Daoy (cell line): Measurements from ENCODE around the gene ARGLU1. TPM values are rescaled to one million over a fixed set of nuclear protein-coding genes. Genes with fewer than 3 reads are reported as not detected.
A peak's percentile ranks its signal among the peaks of the same experiment; 100 is the strongest.
"Not testable (repeated sequence)": the region's sequence is repeated elsewhere in the genome, so short reads cannot be mapped to it uniquely, and the experiment has no call there.

Source experiments
- DNase-seq: peaks from one replicate; pipeline ENCODE4 v3.0.0-alpha.2; 2015; ENCODE audit warnings: low read depth
- total RNA-seq: library from RNA; depleted of rRNA; stranded (reverse); fragments of >200 nt; shearing (Covaris generic); gene quantifications from 2 replicates; pipeline ENCODE4 v1.2.3, GENCODE V29; 2014; rRNA removed

The ARGLU1 gene, protein sequence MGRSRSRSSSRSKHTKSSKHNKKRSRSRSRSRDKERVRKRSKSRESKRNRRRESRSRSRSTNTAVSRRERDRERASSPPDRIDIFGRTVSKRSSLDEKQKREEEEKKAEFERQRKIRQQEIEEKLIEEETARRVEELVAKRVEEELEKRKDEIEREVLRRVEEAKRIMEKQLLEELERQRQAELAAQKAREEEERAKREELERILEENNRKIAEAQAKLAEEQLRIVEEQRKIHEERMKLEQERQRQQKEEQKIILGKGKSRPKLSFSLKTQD
- 24.8 and 27.7 TPM in 2 replicates for total RNA-seq

DNA sequence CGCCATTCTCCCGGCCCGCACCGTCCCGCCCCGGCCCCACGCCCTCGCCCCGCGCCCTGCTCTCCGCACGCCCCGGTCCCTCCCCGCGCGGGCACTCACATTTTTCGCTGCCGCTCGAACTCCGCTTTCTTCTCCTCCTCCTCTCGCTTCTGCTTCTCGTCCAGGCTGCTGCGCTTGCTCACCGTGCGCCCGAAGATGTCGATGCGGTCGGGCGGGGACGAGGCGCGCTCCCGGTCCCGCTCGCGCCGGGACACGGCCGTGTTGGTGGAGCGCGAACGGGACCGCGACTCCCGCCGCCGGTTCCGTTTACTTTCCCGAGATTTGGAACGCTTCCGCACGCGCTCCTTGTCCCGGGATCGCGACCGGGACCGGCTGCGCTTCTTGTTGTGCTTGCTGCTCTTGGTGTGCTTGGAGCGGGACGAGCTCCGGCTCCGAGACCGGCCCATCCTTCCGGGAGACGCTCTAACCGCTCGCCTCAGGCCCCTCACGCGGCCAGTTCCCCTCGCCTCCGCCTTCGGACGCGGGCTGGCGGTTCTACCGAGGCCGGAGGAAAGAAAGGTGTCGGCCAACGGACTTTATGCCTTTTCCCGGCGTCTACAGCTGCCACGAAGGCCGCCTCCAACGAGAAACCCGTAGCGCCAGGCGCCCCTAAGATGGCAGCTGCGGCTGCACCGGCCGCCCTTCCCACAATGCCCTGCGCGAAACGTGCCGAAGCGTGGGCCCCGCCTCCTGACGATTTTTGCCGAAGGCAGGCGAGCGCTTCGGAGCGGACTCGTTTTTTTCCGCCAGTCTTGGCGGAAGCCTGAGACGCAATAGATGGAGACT, at the start of gene ARGLU1:
ARGLU1 (minus strand) TSS at position 664 of the 825 bp plus-strand sequence; CDS start at position 446, 218 bp downstream.
- DNase-seq, result peak; percentile 90

DNA sequence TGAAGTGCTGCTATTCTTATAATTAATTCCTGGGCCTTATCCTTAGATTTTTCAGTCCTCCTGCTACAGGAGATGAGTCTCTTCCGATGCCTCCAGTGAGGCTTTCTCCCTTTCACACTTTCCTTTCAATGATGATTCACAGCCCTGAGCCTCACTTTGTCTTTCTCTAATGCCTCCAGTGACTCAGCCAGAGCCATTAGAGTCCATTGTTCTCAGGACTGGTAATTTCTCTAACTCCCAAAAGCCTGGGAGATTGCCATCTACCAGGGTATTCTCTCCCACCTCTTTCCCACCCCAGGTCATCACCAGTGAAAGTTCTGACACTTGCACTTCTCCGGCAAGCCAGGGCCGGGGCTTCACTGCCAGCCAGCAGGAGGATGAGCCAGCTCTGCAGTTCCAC, 49.6 kb upstream of the ARGLU1 start:
- DNase-seq, result peak; percentile 69

DNA sequence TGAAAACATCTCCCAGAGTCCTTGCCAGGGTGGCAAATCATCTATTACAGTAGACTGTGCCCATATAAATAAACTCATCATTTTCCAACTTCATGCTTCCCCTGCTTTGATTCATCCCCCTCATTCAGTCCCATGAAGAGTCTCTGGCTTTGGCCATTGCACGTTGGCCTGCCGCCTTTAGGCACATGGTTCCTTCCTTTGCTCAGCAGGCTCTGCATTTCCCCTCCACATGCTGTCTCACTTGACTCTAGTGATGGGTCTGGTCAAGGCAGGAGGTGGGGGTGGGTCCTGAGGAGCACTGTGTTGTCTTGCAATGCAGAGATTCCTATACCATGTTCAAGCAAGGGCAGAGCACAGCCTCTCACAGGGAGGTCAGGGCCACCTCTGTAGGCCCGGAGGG, 48.8 kb upstream of the ARGLU1 start:
- no peak for DNase-seq

DNA sequence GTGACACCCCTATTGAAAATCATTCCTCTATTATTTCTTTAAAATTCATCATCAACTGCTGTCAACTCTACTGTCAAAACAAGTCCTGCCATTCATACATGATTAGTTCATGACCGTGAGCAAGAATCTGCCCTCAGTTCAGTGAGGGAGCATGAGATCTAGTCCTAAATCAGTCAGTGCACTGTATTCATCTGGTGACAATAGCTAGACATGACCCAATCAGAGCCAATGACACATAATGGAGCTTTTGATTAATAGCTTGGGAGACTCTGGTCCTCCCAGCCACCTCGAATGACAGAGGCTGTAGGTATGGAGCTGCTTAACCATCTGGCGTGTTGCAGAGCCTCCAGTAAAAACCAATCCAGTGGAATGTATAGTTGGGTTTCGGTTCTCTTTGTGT, 46.9 kb upstream of the ARGLU1 start:
- no peak for DNase-seq

DNA sequence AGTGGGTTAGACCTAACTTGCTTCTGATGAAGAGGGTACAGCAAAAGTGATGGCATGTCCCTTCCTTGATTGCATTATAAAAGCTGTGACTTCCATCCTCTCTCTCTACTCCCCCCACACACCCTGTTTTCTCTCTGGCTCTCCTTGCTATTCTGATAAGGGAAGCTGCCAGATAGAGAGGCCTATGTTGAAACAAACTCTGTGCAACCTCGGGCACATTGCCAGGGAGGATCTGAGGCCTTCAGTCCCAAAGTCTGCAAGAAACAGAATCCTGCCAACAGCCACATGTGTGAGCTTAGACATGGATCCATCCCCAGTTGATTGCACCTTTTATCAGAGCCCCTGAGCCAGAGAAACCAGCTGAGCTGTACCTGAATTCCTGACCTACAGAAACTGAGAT, 44.8 kb upstream of the ARGLU1 start:
- no peak for DNase-seq

DNA sequence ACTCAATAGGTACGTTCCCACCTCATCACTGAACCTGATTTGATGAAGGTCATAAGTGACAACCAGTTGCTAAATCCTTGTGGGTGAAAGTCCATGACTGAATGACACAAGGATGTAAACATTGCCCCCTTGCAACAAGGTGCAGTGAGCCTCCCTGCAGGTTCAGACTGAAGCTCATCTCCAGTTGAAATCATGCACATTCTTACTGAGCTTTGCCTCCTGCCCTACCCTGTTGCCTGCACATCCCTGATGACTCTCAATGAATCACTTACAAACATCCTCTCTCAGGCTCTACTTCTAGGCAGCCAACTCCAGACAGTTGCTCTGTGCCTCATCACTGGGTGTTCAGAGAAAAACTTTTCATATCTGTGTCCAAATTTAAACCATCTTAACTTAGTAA, 42.5 kb upstream of the ARGLU1 start:
- peak; percentile 6 for DNase-seq

DNA sequence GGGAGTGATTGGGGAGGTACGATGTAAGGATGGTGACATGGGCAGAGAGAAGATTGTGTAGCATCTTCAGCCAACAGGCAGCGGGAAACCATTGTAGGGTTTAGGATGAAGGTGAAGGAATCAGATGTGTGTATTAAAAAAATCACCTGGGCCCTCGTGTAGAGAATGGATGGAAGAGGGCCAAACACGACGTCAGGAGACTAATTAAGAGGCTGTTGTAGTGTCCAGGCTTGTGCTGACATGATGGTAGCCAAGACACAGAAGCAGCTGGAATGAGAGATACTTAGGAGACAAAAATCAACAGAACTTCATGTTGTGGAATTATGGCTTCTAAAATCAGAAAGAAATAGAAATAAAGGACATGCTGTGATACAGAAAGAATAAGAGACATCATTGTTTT, 41.2 kb upstream of the ARGLU1 start:
- no peak for DNase-seq

DNA sequence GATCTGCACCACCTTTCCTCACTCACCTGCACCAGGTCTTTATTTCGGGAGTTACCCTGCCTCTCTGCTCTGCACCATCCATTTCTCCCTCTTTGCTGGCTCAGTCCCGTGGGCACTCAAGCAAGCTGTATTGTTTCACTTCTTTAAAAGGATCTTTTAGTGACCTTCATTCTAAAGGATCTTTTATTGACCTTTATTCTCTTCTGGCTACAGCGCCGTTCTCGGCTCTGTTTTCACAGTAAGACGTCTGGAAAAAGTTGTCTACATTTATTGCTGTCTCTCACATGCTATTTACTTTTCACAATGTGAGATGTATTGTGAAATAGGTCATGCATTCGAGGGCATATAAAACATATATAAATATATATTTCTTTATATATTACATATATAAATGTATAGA, 35.6 kb upstream of the ARGLU1 start:
- no peak for DNase-seq

DNA sequence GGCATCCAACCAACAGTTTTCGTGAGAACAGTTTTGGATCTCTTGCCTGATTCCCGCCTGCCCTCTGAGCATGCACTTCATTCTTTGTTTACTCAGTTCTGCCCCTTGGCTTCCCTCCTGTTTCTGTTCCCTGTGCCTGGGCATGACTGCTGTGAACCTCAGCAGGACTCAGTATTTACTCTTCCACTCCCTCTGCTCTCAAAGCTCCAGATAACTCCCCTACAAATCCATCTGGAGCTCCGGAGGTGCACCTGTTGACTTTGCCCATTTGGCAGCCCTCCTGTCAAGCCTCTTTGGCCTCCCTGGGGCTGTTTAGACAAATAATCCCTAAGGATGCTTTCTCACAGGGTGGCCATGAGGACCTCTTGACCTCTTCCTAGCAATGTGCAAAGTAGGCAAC, 34.2 kb upstream of the ARGLU1 start:
- DNase-seq, result no peak

DNA sequence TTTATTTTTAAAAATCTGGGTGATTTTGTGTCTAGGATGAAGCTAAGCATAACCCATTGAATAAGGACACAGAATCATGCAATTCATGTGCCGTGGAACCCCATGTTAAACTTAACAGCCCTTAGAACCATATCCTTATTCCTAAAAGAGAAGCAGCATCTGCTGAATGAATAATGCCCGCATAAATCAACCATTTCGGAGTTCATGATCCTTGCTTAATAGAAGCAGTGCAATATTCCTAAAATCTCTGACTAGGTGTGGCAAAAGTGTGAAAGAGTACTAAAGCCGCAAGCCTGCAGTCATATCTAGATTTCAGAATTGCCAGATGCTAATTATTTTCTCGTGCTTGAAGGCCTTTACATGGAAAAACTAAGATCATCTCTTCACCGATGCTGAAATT, 33.6 kb upstream of the ARGLU1 start:
- DNase-seq, result no peak

DNA sequence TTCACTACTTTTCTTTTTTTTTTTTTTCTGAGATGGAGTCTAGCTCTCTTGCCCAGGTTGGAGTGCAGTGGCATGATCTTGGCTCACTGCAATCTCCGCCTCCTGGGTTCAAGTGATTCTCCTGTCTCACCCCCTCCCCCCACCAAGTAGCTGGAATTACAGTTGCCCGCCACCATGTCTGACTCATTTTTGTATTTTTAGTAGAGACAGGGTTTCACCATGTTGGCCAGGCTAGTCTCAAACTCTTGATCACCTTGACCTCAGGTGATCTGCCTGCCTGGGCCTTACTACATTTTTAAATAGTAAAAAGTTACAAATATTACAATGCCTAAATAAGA, 32.8 kb upstream of the ARGLU1 start:
- DNase-seq, result not testable (repeated sequence)

DNA sequence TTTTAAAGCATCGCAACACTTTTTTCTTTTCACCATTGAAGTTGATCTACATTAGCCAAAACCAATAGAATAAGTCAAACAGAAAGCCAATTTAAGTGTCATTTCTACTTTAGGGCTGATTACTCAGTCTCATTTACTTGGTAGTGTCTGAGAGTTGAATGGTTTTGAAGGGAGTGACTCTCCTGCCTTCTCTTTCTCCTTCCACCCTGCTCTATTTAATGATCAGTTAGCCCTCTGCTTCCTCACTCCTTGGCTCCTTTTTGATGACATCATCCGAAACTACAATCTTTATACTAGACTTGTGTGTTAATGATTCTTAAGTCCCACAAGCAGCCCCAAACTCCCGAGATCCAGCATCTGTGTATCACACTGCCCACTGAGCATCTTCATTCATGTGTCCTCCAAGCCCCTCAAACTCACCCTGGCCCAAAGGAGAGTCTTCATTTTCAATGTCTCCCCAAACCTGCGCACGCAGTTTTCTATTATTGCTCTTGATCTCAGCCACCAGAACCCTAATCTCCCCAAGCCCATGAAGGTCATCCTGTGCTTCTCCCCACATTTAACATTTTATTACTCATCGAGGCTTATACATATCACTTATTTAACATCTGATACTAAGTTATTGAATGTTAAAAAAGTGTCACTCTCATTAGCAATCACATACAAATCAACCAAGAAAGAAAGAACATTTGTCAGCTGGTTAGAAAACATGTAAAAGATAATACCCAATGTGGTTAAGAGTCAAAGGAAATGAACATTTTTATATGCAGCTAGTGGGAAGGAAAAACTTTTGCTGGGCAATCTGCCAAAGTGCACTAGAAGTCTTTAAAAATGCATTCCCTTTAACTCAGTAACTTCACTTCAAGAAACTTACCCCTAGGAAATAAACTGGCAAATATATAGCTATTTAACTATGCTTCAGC, 32.2 kb upstream of the ARGLU1 start:
- DNase-seq, result peak; percentile 11

DNA sequence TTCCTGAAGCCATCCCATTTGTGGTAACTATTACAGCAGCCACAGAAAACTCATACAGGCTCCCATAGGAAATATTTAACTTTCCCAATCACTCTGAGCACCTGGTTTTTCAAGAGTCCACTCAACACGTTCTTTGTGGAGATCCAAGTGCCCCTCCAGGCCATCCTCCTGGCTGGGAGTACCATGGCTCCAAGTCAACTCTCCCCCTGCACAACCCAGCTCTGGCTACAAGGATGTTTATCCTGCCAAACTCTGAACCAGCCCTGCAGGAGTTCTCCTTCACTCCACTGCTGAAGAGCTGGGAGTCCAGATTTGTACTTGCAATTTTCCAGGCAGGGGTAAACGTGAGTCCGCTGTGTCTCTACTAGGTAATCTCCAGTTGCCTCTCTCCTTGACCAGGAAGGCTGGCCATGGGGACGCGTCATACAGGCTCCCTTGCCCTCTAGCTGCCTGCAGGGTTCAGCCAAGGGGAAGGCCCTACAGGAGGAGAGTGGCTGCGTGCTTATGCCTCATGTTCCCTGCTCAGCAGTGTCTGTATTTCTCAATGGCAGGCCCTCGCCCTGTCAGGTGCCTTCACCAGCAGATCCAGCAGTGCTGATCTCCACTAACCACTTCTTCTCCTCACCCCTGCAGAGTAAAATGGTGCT, 29.9 kb upstream of the ARGLU1 start:
- no peak for DNase-seq

DNA sequence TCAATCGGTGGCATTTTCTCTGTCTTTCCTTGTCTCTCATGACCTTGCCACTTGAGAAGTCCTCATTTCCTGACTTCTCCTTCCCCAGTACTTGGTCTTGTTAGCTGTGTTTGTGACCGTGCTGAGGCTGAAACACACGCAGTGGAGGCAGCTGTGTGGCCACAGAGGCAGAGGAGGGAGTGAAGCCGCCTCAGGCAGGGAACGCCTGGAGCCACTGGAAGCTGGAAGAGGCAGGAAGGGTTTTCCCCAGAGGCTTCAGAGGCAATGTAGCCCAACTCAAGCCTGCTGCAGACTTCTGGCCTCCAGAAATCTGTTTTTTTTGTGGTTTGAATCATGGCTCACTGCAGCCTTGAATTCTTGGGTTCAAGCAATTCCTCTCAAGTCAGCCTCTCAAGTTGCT, 29.2 kb upstream of the ARGLU1 start:
- DNase-seq, result no peak

DNA sequence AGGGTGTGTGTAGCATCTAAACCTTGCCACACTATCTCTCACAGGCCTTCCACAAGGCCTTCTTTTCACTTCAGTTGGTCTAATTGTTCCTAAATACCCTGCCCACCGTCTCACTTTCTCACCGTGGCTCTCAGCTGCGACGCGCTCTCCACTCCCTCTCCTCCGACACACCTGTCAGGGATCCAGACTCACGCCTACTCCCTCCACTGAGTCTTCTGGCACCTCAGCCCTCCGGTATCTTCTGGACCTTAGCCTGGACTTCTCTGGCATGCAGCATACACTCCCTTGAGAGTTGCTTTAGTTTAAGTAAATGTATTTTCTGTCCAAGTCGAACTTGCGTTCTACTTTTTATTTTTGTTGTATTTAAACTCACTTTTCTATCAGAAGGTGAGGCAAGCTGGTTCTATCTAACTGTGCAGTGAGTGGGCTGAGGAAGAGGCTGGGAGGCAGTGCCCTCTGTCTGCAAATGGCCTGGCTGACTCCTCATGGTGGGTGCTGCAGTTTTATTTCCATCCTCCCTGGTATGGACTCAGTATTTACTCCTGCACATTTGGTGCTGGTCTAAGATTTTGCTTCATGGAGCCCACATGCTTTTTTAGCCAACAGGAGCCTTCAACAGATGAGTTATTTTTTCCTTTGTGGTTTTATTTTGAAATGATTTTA, 28.5 kb upstream of the ARGLU1 start:
- no peak for DNase-seq

DNA sequence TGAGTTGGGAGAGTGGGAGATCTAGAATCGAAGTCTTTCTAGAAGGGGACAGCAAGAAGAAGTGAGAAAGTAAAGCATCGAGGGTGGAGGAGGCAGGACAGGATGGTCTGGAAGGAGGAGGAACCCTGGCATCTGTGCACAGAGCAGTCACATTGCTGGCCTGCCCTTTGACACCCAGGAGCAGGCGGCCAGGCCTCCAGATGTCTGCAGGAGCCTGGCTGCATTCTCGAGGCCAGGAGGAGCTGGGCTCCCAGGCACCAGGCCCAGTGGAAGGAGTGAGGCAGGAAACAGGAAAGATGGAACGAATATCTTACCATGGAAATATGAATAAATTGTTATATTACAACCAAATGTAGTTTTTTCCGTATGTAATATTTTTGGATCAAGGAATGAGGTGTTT, 27.7 kb upstream of the ARGLU1 start:
- no peak for DNase-seq

DNA sequence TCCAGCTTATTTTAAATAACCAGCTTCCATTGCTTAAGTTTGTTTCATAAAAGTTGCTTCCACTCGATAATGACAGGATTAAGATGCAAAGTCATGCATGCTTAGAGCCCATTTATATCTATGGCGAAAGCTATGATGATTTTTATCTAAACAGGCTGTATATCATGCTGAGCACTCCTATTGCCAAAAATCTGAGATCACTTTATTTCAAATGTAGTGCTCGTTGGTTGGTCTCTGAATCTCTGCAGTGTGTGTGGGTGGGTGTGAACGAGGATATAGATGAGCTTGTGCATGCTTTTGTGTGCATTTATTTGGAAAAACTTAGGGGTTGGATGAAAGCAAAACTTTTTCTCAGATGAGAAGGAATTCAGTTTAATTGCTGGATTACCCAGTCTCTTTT, 27.0 kb upstream of the ARGLU1 start:
- no peak for DNase-seq

DNA sequence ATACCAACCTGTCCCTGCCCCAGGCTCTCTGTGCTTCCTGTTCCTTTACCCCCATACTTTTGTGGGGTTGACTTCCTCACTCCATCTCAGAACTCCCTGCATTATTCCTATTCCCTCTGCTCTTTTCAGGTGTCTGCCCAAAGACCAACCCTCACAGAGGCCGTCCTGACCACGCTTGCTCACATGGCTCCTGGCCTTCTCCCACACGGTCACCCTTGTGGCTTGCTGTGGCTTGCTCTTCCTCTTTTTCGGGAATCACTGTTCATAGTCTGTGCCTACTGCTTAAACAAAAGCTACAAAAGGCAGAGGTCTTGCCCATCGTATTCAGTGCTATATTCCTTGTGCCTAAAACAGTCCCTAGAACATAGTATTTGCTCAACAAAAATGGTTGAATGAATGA, 25.2 kb upstream of the ARGLU1 start:
- DNase-seq, result no peak

DNA sequence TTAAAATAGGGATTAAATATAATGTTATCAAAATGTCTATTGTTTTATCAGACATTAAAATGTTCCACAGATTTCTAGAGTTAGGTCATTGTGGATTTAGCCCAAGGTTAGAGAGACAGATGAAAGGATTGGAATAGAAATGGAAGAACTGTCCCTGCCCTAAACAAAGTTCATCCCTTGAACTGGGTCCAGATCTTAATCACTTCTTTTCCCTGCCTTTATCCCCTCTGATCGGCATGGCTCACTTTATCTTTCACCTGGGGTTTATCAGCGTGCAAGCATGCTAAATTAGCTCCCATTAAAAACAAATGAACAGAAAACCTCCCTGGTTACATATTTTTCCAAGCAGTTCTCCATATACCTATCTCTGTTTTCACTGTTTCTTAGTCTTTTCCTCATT, 23.4 kb upstream of the ARGLU1 start:
- no peak for DNase-seq

DNA sequence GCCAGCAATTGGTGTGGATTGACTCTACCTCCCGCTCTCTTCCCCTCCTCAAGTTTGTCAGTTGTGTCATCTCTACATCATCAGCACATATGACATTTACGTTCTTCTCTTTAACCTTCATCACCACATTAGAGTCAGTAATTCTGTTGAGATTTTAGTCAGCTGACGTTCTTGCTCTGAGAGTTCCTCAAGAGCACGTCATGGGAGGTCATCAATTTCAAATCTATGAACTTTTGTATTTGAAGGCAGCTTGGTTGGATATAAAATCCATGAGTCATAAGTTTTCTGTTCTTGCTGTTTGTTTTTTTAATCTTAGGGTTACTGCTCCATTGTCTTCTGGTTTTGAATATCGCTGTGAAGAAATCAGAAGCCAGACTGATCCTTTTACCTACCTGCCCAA, 21.8 kb upstream of the ARGLU1 start:
- no peak for DNase-seq

DNA sequence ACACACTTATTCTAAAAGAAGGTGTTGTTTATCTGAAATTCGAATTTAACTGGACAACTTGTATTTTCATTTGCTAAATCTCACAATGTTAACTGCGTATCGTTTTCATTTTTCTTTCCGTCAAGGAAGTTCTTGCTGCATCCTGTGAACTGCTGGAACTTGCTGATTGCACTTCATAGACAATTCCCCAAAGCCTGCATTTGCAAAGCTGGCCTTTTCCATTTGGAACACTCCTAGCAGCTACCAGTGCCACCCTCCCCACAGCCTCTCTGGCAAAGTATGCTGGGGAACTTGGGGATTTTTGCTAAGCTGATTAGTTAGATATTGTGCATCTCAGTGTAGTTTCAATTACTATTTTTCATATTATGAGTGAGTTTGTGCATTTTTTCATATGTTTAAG, 20.4 kb upstream of the ARGLU1 start:
- no peak for DNase-seq
